HEK293T (cell line): ENCODE measurements around the gene NUMB.

Source experiments
- CTCF ChIA-PET: fragments of 350-600 bp; formaldehyde crosslinking; extraction: SDS; loops from one replicate; lab custom pipeline; 2021; ENCODE audit warnings: antibody characterized with exemption, inconsistent platforms; lab: Yijun Ruan, JAX
- POLR2A ChIA-PET: fragments of 350-600 bp; formaldehyde crosslinking; extraction: SDS; loops from one replicate; lab custom pipeline; 2020; ENCODE audit warnings: antibody characterized with exemption, inconsistent platforms; lab: Yijun Ruan, JAX
- DNase-seq: peaks from one replicate; pipeline ENCODE4 v3.0.0; 2012; ENCODE audit warnings: mixed read lengths; ENCODE audit errors: extremely low spot score
- ARNT ChIP-seq: fragments of 450-650 bp; IDR thresholded peaks from 2 replicates; pipeline ENCODE4 v1.6.1; 2017; ENCODE audit warnings: mild to moderate bottlenecking
- BHLHE40 ChIP-seq: fragments of 450-650 bp; IDR thresholded peaks from 2 replicates; pipeline ENCODE4 v1.6.1; 2016; ENCODE audit warnings: mild to moderate bottlenecking, moderate library complexity, borderline replicate concordance
- CTBP1 ChIP-seq: fragments of 450-650 bp; IDR thresholded peaks from 2 replicates; pipeline ENCODE4 v1.6.1; 2016; ENCODE audit warnings: borderline replicate concordance
- ELF4 ChIP-seq: fragments of 450-650 bp; IDR thresholded peaks from 2 replicates; pipeline ENCODE4 v1.6.1; 2017; ENCODE audit warnings: antibody characterized with exemption
- FOXA1 ChIP-seq: fragments of 450-650 bp; IDR thresholded peaks from 2 replicates; pipeline ENCODE4 v1.6.1; 2016; ENCODE audit warnings: mild to moderate bottlenecking
- FOXK2 ChIP-seq: fragments of 450-650 bp; IDR thresholded peaks from 2 replicates; pipeline ENCODE4 v1.6.1; 2016; ENCODE audit warnings: mild to moderate bottlenecking
- FOXM1 ChIP-seq: fragments of 450-650 bp; IDR thresholded peaks from 2 replicates; pipeline ENCODE4 v1.6.1; 2017; ENCODE audit warnings: mild to moderate bottlenecking, borderline replicate concordance
- HDGF ChIP-seq: fragments of 450-650 bp; IDR thresholded peaks from 2 replicates; pipeline ENCODE4 v1.6.1; 2017; ENCODE audit warnings: antibody characterized with exemption, borderline replicate concordance
- L3MBTL2 ChIP-seq: fragments of 450-650 bp; conservative IDR thresholded peaks from 2 replicates; pipeline ENCODE4 v1.6.1; 2016; ENCODE audit warnings: mild to moderate bottlenecking
- LEF1 ChIP-seq: fragments of 450-650 bp; IDR thresholded peaks from 2 replicates; pipeline ENCODE4 v1.6.1; 2017; ENCODE audit warnings: mild to moderate bottlenecking, borderline replicate concordance
- NFRKB ChIP-seq: fragments of 450-650 bp; IDR thresholded peaks from 2 replicates; pipeline ENCODE4 v1.6.1; 2016; ENCODE audit warnings: mild to moderate bottlenecking, moderate library complexity
- PKNOX1 ChIP-seq: fragments of 450-650 bp; IDR thresholded peaks from 2 replicates; pipeline ENCODE4 v1.6.1; 2016
- SP1 ChIP-seq: fragments of 450-650 bp; IDR thresholded peaks from 2 replicates; pipeline ENCODE4 v1.6.1; 2017
- SUZ12 ChIP-seq: fragments of 450-650 bp; IDR thresholded peaks from 2 replicates; pipeline ENCODE4 v1.6.1; 2016; ENCODE audit warnings: mild to moderate bottlenecking
- TARDBP ChIP-seq: fragments of 450-650 bp; IDR thresholded peaks from 2 replicates; pipeline ENCODE4 v1.6.1; 2016
- ZNF384 ChIP-seq: fragments of 450-650 bp; IDR thresholded peaks from 2 replicates; pipeline ENCODE4 v1.6.1; 2016

Gene NUMB

GRCh38 chr14:73463411-73463810 is 5.1 kb upstream of the NUMB start:
- CTCF ChIA-PET = interaction anchor here (1.3 to 2.0 kb wide), 2 partner anchors 9 to 168 kb away, joined by 4 to 16 read pairs; no protein-coding TSS in a partner anchor
- DNase-seq = no peak
- TF ChIP-seq SUZ12 (no peak), ZNF384 (no peak), PKNOX1 (no peak), CTBP1 (no peak), FOXM1 (no peak), FOXA1 (no peak), BHLHE40 (no peak), SP1 (no peak), TARDBP (no peak), HDGF (no peak), L3MBTL2 (no peak), LEF1 (no peak)
- POLR2A ChIA-PET = interaction anchor here (1.2 kb wide), 1 partner anchor 8 kb away, joined by 4 read pairs; no protein-coding TSS in a partner anchor

- ChIA-PET CTCF (interaction anchor here (1.3 to 2.0 kb wide), 2 partner anchors 9 to 168 kb away, joined by 4 to 16 read pairs; no protein-coding TSS in a partner anchor), POLR2A (interaction anchor here (0.9 to 1.7 kb wide), 3 partner anchors 9 to 404 kb away, joined by 3 to 10 read pairs (median 4); partner anchors contain the start of genes RBM25 and RIOX1)
- TF ChIP-seq BHLHE40 (no peak), CTBP1 (no peak), SP1 (no peak), LEF1 (no peak), HDGF (no peak), FOXA1 (no peak), FOXM1 (no peak), TARDBP (no peak), SUZ12 (no peak), ARNT (no peak)
- no peak for DNase-seq
Measured at GRCh38 chr14:73462815-73463214, 4.5 kb upstream of the NUMB start.

GRCh38 chr14:73462048-73462715 is 3.8 kb upstream of the NUMB start:
- no peak for TF ChIP-seq ELF4
- TF ChIP-seq CTBP1 = no peak
- no peak for TF ChIP-seq SP1
- no peak for TF ChIP-seq ZNF384
- no peak for TF ChIP-seq HDGF
- no peak for TF ChIP-seq LEF1
- no peak for TF ChIP-seq BHLHE40
- TF ChIP-seq SUZ12 = no peak
- TF ChIP-seq FOXK2 = no peak
- no peak for TF ChIP-seq L3MBTL2
- no peak for TF ChIP-seq FOXM1
- TF ChIP-seq TARDBP = no peak
- no peak for TF ChIP-seq FOXA1
- TF ChIP-seq PKNOX1 = no peak
- no peak for TF ChIP-seq ARNT
- no peak for TF ChIP-seq NFRKB
- ChIA-PET CTCF (interaction anchor here (1.2 to 2.0 kb wide), 3 partner anchors 10 to 167 kb away, joined by 3 to 16 read pairs (median 4); no protein-coding TSS in a partner anchor), POLR2A (interaction anchor here (0.5 to 1.7 kb wide), 5 partner anchors 11 to 404 kb away, joined by 3 to 10 read pairs (median 3); partner anchors contain the start of genes RBM25 and RIOX1)
- DNase-seq = no peak

GRCh38 chr14:73461478-73462047 is 3.2 kb upstream of the NUMB start:
- POLR2A ChIA-PET = interaction anchor here (0.5 to 1.7 kb wide), 5 partner anchors 10 to 403 kb away, joined by 3 to 10 read pairs (median 3); partner anchors contain the start of gene RBM25
- CTCF ChIA-PET = interaction anchor here (1.2 to 2.0 kb wide), 2 partner anchors 11 to 166 kb away, joined by 3 to 16 read pairs; no protein-coding TSS in a partner anchor
- no peak for TF ChIP-seq LEF1
- TF ChIP-seq NFRKB = no peak
- no peak for TF ChIP-seq CTBP1
- no peak for TF ChIP-seq ARNT
- TF ChIP-seq HDGF = no peak
- no peak for TF ChIP-seq PKNOX1
- no peak for TF ChIP-seq L3MBTL2
- TF ChIP-seq FOXM1 = no peak
- TF ChIP-seq ELF4 = no peak
- TF ChIP-seq TARDBP = no peak
- no peak for DNase-seq

GRCh38 chr14:73460691-73461127 is 2.4 kb upstream of the NUMB start:
- no peak for DNase-seq
- ChIA-PET CTCF (interaction anchor here (0.8 to 1.2 kb wide), 2 partner anchors 165 to 171 kb away, joined by 3 read pairs; no protein-coding TSS in a partner anchor), POLR2A (interaction anchor here (0.6 kb wide), 1 partner anchor 30 kb away, joined by 3 read pairs; no protein-coding TSS in a partner anchor)
- 0 out of 2 replicates have a peak, but pooled peaks have one; percentile 23 for TF ChIP-seq PKNOX1
- TF ChIP-seq HDGF = no peak
